Testis (tissue), 2 donors: ENCODE results near the gene TAAR5.

Experiments
- POLR2A ChIP-seq: fragments of 450-650 bp; IDR thresholded peaks from one replicate; pipeline ENCODE4 v1.6.1; 2017; ENCODE audit warnings: antibody characterized with exemption, mild to moderate bottlenecking, moderate library complexity
- TF ChIP-seq, protein P1 (sequence below), 3 experiments: fragments of 450-650 bp in 2 of 3; fragments of 200-600 bp in 1 of 3; sonication (generic) in 1 of 3; IDR thresholded peaks; one replicate each; pipeline ENCODE4 v1.5.1; 2016 to 2019; ENCODE audit warnings: antibody characterized with exemption in 3 of 3, mild to moderate bottlenecking in 2 of 3, moderate library complexity in 1 of 3

DNA sequence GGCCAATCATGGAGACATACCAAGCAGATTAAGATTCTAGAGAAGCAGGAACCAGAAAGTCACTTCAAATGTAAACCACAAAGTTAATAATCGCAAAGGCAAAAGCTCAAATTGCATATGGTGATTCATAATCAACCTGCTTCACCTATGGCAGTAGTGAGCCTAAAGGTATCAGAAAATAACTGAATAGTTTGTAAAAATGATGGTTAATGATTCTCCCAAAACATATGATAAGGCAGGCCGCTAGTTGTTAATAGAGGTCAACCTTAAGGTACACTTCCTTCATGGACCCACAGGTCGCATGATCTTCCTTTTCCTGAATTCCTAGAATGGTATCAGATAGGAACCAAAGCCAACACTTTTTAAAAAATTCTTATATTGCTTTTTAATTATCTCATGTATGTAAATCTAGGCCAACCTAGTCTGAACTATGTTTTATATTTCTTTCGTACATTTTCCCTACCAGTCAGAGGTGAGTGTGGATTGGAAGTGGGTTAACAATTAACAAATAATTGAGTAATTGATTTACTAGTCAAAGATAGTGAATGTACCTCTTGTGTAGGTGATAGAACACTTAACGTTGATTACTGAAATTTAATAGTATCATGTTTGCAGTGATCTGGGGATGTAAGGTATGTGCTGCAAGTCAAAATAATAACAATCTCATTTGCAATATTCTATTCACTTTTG, 18.1 kb upstream of the TAAR5 start:
- TF ChIP-seq POLR2A = no peak
- TF ChIP-seq, protein P1, sequence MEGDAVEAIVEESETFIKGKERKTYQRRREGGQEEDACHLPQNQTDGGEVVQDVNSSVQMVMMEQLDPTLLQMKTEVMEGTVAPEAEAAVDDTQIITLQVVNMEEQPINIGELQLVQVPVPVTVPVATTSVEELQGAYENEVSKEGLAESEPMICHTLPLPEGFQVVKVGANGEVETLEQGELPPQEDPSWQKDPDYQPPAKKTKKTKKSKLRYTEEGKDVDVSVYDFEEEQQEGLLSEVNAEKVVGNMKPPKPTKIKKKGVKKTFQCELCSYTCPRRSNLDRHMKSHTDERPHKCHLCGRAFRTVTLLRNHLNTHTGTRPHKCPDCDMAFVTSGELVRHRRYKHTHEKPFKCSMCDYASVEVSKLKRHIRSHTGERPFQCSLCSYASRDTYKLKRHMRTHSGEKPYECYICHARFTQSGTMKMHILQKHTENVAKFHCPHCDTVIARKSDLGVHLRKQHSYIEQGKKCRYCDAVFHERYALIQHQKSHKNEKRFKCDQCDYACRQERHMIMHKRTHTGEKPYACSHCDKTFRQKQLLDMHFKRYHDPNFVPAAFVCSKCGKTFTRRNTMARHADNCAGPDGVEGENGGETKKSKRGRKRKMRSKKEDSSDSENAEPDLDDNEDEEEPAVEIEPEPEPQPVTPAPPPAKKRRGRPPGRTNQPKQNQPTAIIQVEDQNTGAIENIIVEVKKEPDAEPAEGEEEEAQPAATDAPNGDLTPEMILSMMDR (IDR thresholded peaks at IDR 0.05) = no peak
